ENCODE results near the gene PLOD2. TPM values are rescaled to one million over a fixed set of nuclear protein-coding genes. Genes with fewer than 3 reads are reported as not detected.

PLOD2 gene
- total RNA-seq, 1 experiment from 2014 or later, result 158 TPM

DNA sequence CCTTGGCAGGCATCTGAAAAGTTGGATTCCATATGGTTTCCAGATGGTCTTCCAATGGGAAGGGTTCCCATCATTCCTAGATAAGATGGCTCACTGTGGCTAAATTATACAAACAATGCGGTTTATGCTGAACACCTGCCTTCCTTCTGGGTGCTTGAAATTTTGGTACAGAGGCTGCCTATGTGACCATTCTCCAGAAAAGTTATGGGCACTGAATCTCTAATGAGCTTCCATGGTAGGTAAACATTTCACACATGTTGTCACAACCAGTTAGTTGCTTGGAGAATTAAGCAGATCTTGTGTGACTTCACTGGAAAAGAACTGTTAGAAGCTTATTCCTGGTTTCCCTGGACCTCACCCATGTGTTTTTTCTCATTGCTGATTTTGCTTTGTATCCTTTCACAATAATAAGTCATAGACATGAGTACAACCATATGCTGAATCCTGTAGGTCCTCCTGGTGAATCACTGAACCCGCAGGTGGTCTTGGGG, 30.1 kb downstream of the PLOD2 start:
- Histone ChIP-seq H3K4me1 (ENCODE audit: control insufficient read depth, insufficient read depth, low read length) (peaks cover 11% of the 10 kb centered on the region), H3K27me3 (ENCODE audit: control insufficient read depth, insufficient read depth, low read length) (no peaks in the 10 kb centered on the region), H3K27ac (ENCODE audit: low read length) (no peak overlapping the region), H3K4me3 (ENCODE audit: low read depth in 2 of 2, low read length in 2 of 2) (no peak overlapping the region), H3K9me3 (ENCODE audit: control insufficient read depth, insufficient read depth, low read depth, low read length) (peaks cover 2% of the 10 kb centered on the region; the same call in 1 of the 2 replicates), H3K36me3 (ENCODE audit: control insufficient read depth, insufficient read depth, low read length) (no peaks in the 10 kb centered on the region)
- TF ChIP-seq, protein P1, sequence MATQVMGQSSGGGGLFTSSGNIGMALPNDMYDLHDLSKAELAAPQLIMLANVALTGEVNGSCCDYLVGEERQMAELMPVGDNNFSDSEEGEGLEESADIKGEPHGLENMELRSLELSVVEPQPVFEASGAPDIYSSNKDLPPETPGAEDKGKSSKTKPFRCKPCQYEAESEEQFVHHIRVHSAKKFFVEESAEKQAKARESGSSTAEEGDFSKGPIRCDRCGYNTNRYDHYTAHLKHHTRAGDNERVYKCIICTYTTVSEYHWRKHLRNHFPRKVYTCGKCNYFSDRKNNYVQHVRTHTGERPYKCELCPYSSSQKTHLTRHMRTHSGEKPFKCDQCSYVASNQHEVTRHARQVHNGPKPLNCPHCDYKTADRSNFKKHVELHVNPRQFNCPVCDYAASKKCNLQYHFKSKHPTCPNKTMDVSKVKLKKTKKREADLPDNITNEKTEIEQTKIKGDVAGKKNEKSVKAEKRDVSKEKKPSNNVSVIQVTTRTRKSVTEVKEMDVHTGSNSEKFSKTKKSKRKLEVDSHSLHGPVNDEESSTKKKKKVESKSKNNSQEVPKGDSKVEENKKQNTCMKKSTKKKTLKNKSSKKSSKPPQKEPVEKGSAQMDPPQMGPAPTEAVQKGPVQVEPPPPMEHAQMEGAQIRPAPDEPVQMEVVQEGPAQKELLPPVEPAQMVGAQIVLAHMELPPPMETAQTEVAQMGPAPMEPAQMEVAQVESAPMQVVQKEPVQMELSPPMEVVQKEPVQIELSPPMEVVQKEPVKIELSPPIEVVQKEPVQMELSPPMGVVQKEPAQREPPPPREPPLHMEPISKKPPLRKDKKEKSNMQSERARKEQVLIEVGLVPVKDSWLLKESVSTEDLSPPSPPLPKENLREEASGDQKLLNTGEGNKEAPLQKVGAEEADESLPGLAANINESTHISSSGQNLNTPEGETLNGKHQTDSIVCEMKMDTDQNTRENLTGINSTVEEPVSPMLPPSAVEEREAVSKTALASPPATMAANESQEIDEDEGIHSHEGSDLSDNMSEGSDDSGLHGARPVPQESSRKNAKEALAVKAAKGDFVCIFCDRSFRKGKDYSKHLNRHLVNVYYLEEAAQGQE (IDR thresholded peaks at IDR 0.05; ENCODE audit: insufficient read depth in 1 of 2, low read depth in 2 of 2, low read length in 1 of 2), result no peak
- TF ChIP-seq SIN3A (IDR thresholded peaks at IDR 0.05; ENCODE audit: borderline replicate concordance, insufficient read depth, low read depth, low read length) (no peak), TCF7L2 (IDR thresholded peaks at IDR 0.05; ENCODE audit: low read depth, low read length) (no peak)
- TF ChIP-seq, protein P2, sequence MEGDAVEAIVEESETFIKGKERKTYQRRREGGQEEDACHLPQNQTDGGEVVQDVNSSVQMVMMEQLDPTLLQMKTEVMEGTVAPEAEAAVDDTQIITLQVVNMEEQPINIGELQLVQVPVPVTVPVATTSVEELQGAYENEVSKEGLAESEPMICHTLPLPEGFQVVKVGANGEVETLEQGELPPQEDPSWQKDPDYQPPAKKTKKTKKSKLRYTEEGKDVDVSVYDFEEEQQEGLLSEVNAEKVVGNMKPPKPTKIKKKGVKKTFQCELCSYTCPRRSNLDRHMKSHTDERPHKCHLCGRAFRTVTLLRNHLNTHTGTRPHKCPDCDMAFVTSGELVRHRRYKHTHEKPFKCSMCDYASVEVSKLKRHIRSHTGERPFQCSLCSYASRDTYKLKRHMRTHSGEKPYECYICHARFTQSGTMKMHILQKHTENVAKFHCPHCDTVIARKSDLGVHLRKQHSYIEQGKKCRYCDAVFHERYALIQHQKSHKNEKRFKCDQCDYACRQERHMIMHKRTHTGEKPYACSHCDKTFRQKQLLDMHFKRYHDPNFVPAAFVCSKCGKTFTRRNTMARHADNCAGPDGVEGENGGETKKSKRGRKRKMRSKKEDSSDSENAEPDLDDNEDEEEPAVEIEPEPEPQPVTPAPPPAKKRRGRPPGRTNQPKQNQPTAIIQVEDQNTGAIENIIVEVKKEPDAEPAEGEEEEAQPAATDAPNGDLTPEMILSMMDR (IDR thresholded peaks at IDR 0.05), result no peak
- BruUV-seq (replicated peaks), result no TSS peak
- no peak for DNase-seq (ENCODE audit: low read depth, low spot score)
- in situ Hi-C loops (cut with HindIII; ENCODE audit: low pct_unique_long_range_greater_than_20kb, low sequenced_read_pairs), result no loop called here
- intact Hi-C loops (cut with micrococcal nuclease; ENCODE audit: unreplicated experiment), result no loop called here
- ChIA-PET CTCF (no interaction called here), POLR2A (no interaction called here)
- no peak for ATAC-seq

DNA sequence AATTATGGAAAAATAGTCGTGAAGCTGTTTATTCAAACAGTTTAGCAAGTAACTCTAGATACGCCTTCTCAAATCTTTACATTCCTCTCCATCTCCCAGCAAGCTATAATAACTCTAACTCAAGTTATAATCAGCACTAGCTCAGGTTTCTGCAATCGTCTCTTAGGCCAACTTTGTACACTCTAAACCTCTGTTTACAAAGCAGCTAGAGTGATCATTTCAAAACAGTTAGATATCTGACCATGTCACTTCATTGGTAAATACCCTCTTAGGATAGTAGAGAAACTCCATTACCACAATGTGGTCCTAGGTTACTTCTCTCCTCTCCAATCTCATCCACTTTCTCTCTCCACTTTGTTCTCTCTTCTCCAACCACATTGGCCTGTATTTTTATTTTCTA, 31.2 kb downstream of the PLOD2 start:
- ATAC-seq, result no peak
- in situ Hi-C loops (cut with HindIII; ENCODE audit: low pct_unique_long_range_greater_than_20kb, low sequenced_read_pairs) (no loop called here), intact Hi-C loops (cut with micrococcal nuclease; ENCODE audit: unreplicated experiment) (no loop called here)
- H3K4me3 ChIP-seq (ENCODE audit: low read depth in 2 of 2, low read length in 2 of 2), result no peak overlapping the region
- POLR2A ChIA-PET, result interaction anchor here (0.7 kb wide), 1 partner anchor 48 kb away, joined by 3 read pairs; no protein-coding TSS in a partner anchor
- H3K9me3 ChIP-seq (ENCODE audit: control insufficient read depth, insufficient read depth, low read depth, low read length), result peaks cover 3% of the 10 kb centered on the region; the same call in 1 of the 2 replicates
- BruUV-seq (replicated peaks), result no TSS peak
- peaks cover 11% of the 10 kb centered on the region for H3K4me1 ChIP-seq (ENCODE audit: control insufficient read depth, insufficient read depth, low read length)
- no peak for DNase-seq (ENCODE audit: low read depth, low spot score)
- no peak overlapping the region for H3K27ac ChIP-seq (ENCODE audit: low read length)
- H3K36me3 ChIP-seq (ENCODE audit: control insufficient read depth, insufficient read depth, low read length), result no peaks in the 10 kb centered on the region
- CTCF ChIA-PET, result no interaction called here
- no peaks in the 10 kb centered on the region for H3K27me3 ChIP-seq (ENCODE audit: control insufficient read depth, insufficient read depth, low read length)
- TF ChIP-seq SIN3A (IDR thresholded peaks at IDR 0.05; ENCODE audit: borderline replicate concordance, insufficient read depth, low read depth, low read length), result no peak
- TF ChIP-seq, protein P2 (IDR thresholded peaks at IDR 0.05), result no peak
- no peak for TF ChIP-seq POLR2AphosphoS5 (IDR thresholded peaks at IDR 0.05; ENCODE audit: low read depth, low read length)
- TF ChIP-seq TCF7L2 (IDR thresholded peaks at IDR 0.05; ENCODE audit: low read depth, low read length), result no peak
- TF ChIP-seq, protein P1 (IDR thresholded peaks at IDR 0.05; ENCODE audit: insufficient read depth in 1 of 2, low read depth in 2 of 2, low read length in 1 of 2), result no peak

Data from Panc1 (cell line).